Loucy (cell line): ENCODE results near the gene RFFL.
"Not testable (repeated sequence)": the region's sequence is repeated elsewhere in the genome, so short reads cannot be mapped to it uniquely, and the experiment has no call there.

Experiments
- EZH2phosphoT487 ChIP-seq: fragments of 200-600 bp; IDR thresholded peaks from 2 replicates; pipeline ENCODE4 v1.6.1; 2018; ENCODE audit warnings: antibody characterized with exemption, mild to moderate bottlenecking, moderate library complexity, borderline replicate concordance
- TF ChIP-seq, protein P1 (sequence below): fragments of 200-600 bp; sonication (generic); conservative IDR thresholded peaks from 2 replicates; pipeline ENCODE4 v1.5.1; 2014; ENCODE audit warnings: mild to moderate bottlenecking, antibody characterized with exemption, low read length

DNA sequence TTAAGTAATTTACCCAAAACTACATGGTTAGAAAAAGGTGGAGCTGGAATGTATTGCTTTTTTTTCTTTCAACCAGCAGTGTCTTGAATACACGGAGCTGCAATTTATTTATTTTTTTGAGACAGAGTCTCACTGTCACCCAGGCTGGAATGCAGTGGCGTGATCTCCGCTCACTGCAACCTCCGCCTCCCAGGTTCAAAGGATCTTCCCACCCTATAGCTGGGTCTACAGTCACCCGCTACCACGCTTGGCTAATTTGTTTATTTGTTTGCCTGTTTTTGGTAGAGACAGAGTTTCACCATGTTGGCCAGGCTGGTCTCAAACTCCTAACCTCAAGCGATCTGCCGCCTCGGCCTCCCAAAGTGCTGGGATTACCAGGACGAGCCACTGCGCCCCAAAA lies 27.2 kb upstream of the RFFL start:
- TF ChIP-seq, protein P1, sequence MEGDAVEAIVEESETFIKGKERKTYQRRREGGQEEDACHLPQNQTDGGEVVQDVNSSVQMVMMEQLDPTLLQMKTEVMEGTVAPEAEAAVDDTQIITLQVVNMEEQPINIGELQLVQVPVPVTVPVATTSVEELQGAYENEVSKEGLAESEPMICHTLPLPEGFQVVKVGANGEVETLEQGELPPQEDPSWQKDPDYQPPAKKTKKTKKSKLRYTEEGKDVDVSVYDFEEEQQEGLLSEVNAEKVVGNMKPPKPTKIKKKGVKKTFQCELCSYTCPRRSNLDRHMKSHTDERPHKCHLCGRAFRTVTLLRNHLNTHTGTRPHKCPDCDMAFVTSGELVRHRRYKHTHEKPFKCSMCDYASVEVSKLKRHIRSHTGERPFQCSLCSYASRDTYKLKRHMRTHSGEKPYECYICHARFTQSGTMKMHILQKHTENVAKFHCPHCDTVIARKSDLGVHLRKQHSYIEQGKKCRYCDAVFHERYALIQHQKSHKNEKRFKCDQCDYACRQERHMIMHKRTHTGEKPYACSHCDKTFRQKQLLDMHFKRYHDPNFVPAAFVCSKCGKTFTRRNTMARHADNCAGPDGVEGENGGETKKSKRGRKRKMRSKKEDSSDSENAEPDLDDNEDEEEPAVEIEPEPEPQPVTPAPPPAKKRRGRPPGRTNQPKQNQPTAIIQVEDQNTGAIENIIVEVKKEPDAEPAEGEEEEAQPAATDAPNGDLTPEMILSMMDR: not testable (repeated sequence)
- TF ChIP-seq EZH2phosphoT487: not testable (repeated sequence)
